ENCODE measurements around the gene GAPDH. TPM values are rescaled to one million over a fixed set of nuclear protein-coding genes. Genes with fewer than 3 reads are reported as not detected.

The GAPDH gene
- total and polyA plus RNA-seq, 2 donors (not counting 1 experiment from before 2014, with no cell fraction given), result 6,255 to 8,983 TPM

GRCh38 chr12:6570264-6570887, 36.1 kb downstream of the GAPDH start:
- H3K36me3 ChIP-seq (ENCODE audit: control insufficient read depth, insufficient read depth, low read length), result peaks cover 7% of the 10 kb centered on the region
- no peak overlapping the region for H2AFZ ChIP-seq (ENCODE audit: low read length)
- DNase-seq (ENCODE audit: low read depth in 2 of 2), result peak; percentile 29 to 36
- H3K9ac ChIP-seq (ENCODE audit: insufficient read depth, low read length), result no peak overlapping the region
- H3K4me2 ChIP-seq (ENCODE audit: extremely low read depth, insufficient read depth, low read length), result no peak overlapping the region
- no peaks in the 10 kb centered on the region for H3K27me3 ChIP-seq (ENCODE audit: control insufficient read depth, insufficient read depth, low read length)
- no peaks in the 10 kb centered on the region for H4K20me1 ChIP-seq (ENCODE audit: control insufficient read depth, extremely low read depth, insufficient read depth, low read length)
- H3K9me3 ChIP-seq (ENCODE audit: control insufficient read depth, insufficient read depth, low read depth, low read length), result no peaks in the 10 kb centered on the region
- H3K27ac ChIP-seq (ENCODE audit: insufficient read depth, low read length), result no peak overlapping the region
- no peak overlapping the region for H3K4me3 ChIP-seq (replicated peaks in 1 of 4; ENCODE audit: control extremely low read depth in 1 of 4, insufficient read depth in 1 of 4, low read depth in 3 of 4, low read length in 4 of 4)
- H3K79me2 ChIP-seq (ENCODE audit: control insufficient read depth, insufficient read depth, low read length), result peaks cover 19% of the 10 kb centered on the region
- TF ChIP-seq EZH2 (IDR thresholded peaks at IDR 0.05; ENCODE audit: low read length, missing control alignments), result no peak
- TF ChIP-seq, protein P1, sequence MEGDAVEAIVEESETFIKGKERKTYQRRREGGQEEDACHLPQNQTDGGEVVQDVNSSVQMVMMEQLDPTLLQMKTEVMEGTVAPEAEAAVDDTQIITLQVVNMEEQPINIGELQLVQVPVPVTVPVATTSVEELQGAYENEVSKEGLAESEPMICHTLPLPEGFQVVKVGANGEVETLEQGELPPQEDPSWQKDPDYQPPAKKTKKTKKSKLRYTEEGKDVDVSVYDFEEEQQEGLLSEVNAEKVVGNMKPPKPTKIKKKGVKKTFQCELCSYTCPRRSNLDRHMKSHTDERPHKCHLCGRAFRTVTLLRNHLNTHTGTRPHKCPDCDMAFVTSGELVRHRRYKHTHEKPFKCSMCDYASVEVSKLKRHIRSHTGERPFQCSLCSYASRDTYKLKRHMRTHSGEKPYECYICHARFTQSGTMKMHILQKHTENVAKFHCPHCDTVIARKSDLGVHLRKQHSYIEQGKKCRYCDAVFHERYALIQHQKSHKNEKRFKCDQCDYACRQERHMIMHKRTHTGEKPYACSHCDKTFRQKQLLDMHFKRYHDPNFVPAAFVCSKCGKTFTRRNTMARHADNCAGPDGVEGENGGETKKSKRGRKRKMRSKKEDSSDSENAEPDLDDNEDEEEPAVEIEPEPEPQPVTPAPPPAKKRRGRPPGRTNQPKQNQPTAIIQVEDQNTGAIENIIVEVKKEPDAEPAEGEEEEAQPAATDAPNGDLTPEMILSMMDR (conservative IDR thresholded peaks at IDR 0.05 in 1 of 2, IDR thresholded peaks at IDR 0.05 in 1 of 2; ENCODE audit: low read depth in 1 of 2, low read length in 2 of 2), result peak in 1 of 2 donors; percentile 55
- no peaks in the 10 kb centered on the region for H3K4me1 ChIP-seq (ENCODE audit: control insufficient read depth, extremely low read depth, insufficient read depth, low read length)

DNA sequence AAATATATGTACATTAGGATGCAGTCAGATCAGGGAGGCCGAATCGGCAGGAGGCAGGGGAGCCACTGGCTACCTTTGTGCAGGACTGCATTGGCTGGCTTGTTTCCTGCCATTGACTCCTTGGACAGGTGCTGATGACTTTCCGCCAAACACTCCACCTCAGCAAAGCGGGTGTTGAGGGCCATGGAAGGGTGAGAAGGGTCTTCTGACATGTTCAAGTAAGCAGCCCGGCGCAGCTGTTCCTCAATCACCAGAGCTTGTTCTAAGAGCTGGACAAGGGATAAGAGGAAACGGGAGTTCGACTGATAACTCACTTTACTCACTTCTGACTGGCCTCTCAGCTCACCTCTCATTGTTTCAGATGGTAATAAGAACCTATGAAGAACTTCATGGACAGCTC, 38.7 kb downstream of the GAPDH start:
- Histone ChIP-seq H3K4me1 (ENCODE audit: control insufficient read depth, extremely low read depth, insufficient read depth, low read length) (no peaks in the 10 kb centered on the region), H3K9me3 (ENCODE audit: control insufficient read depth, insufficient read depth, low read depth, low read length) (no peaks in the 10 kb centered on the region), H3K4me2 (ENCODE audit: extremely low read depth, insufficient read depth, low read length) (no peak overlapping the region), H2AFZ (ENCODE audit: low read length) (no peak overlapping the region), H3K36me3 (ENCODE audit: control insufficient read depth, insufficient read depth, low read length) (peaks cover 11% of the 10 kb centered on the region), H3K79me2 (ENCODE audit: control insufficient read depth, insufficient read depth, low read length) (peaks cover 3% of the 10 kb centered on the region), H4K20me1 (ENCODE audit: control insufficient read depth, extremely low read depth, insufficient read depth, low read length) (no peaks in the 10 kb centered on the region), H3K4me3 (replicated peaks in 1 of 4; ENCODE audit: control extremely low read depth in 1 of 4, insufficient read depth in 1 of 4, low read depth in 3 of 4, low read length in 4 of 4) (no peak overlapping the region), H3K27me3 (ENCODE audit: control insufficient read depth, insufficient read depth, low read length) (no peaks in the 10 kb centered on the region), H3K27ac (ENCODE audit: insufficient read depth, low read length) (no peak overlapping the region), H3K9ac (ENCODE audit: insufficient read depth, low read length) (no peak overlapping the region)
- DNase-seq (ENCODE audit: low read depth in 2 of 2), result no peak
- TF ChIP-seq, protein P1 (conservative IDR thresholded peaks at IDR 0.05 in 1 of 2, IDR thresholded peaks at IDR 0.05 in 1 of 2; ENCODE audit: low read depth in 1 of 2, low read length in 2 of 2), result no peak
- no peak for TF ChIP-seq EZH2 (IDR thresholded peaks at IDR 0.05; ENCODE audit: low read length, missing control alignments)

- H3K79me2 ChIP-seq (ENCODE audit: control insufficient read depth, insufficient read depth, low read length), result no peaks in the 10 kb centered on the region
- peaks cover 11% of the 10 kb centered on the region for H3K36me3 ChIP-seq (ENCODE audit: control insufficient read depth, insufficient read depth, low read length)
- H3K27me3 ChIP-seq (ENCODE audit: control insufficient read depth, insufficient read depth, low read length), result no peaks in the 10 kb centered on the region
- H3K4me3 ChIP-seq (replicated peaks in 1 of 4; ENCODE audit: control extremely low read depth in 1 of 4, insufficient read depth in 1 of 4, low read depth in 3 of 4, low read length in 4 of 4), result no peak overlapping the region
- H4K20me1 ChIP-seq (ENCODE audit: control insufficient read depth, extremely low read depth, insufficient read depth, low read length), result no peaks in the 10 kb centered on the region
- TF ChIP-seq, protein P1 (conservative IDR thresholded peaks at IDR 0.05 in 1 of 2, IDR thresholded peaks at IDR 0.05 in 1 of 2; ENCODE audit: low read depth in 1 of 2, low read length in 2 of 2), result no peak
- no peak for TF ChIP-seq EZH2 (IDR thresholded peaks at IDR 0.05; ENCODE audit: low read length, missing control alignments)
- no peaks in the 10 kb centered on the region for H3K4me1 ChIP-seq (ENCODE audit: control insufficient read depth, extremely low read depth, insufficient read depth, low read length)
- no peak overlapping the region for H3K27ac ChIP-seq (ENCODE audit: insufficient read depth, low read length)
- no peak overlapping the region for H2AFZ ChIP-seq (ENCODE audit: low read length)
- H3K9me3 ChIP-seq (ENCODE audit: control insufficient read depth, insufficient read depth, low read depth, low read length), result no peaks in the 10 kb centered on the region
- no peak overlapping the region for H3K4me2 ChIP-seq (ENCODE audit: extremely low read depth, insufficient read depth, low read length)
- no peak for DNase-seq (ENCODE audit: low read depth in 2 of 2)
- no peak overlapping the region for H3K9ac ChIP-seq (ENCODE audit: insufficient read depth, low read length)
Measured at GRCh38 chr12:6574576-6575295, 40.4 kb downstream of the GAPDH start.

Data from fibroblast of lung (primary cell).